Gastrocnemius medialis (tissue), 4 donors: ENCODE results near the gene PEX16. TPM values are rescaled to one million over a fixed set of nuclear protein-coding genes. Genes with fewer than 3 reads are reported as not detected.
A peak's percentile ranks its signal among the peaks of the same experiment; 100 is the strongest.

Experiments used
- ATAC-seq, 2 donors: fragments of 150-250 bp; one replicate each; pipeline ENCODE4 v1.9.1; 2016
- DNase-seq, 2 donors: peaks; one replicate each; pipeline ENCODE4 v3.0.0-alpha.2; 2019
- H3K27ac ChIP-seq, 4 donors: fragments of 200-600 bp; sonication (generic); 1 replicate in 1 of 4; 2 replicates in 3 of 4; pipeline ENCODE4 v1.5.1; 2016 to 2018; ENCODE audit warnings: mild to moderate bottlenecking in 2 of 4, moderate library complexity in 1 of 4
- H3K27me3 ChIP-seq, 3 donors: fragments of 200-600 bp; sonication (generic) in 2 of 3; 1 replicate in 1 of 3; 2 replicates in 2 of 3; pipeline versions ENCODE4 v1.5.1 to v1.6.0; 2016 to 2019; ENCODE audit warnings: mild to moderate bottlenecking in 1 of 3, moderate library complexity in 1 of 3
- H3K36me3 ChIP-seq, 2 donors: fragments of 200-600 bp; sonication (generic) in 1 of 2; one replicate each; pipeline ENCODE4 v1.5.1; 2017 to 2018
- H3K4me1 ChIP-seq, 2 donors: fragments of 200-600 bp; sonication (generic) in 1 of 2; one replicate each; pipeline ENCODE4 v1.5.1; 2016 to 2017; ENCODE audit warnings: mild to moderate bottlenecking in 2 of 2
- H3K4me3 ChIP-seq, 4 donors: fragments of 200-600 bp; sonication (generic) in 3 of 4; 1 replicate in 1 of 4; 2 replicates in 3 of 4; pipeline ENCODE4 v1.5.1; 2016 to 2019; ENCODE audit warnings: mild to moderate bottlenecking in 2 of 4
- H3K9me3 ChIP-seq, 3 donors: fragments of 200-600 bp; sonication (generic) in 2 of 3; 1 replicate in 1 of 3; 2 replicates in 2 of 3; pipeline ENCODE4 v1.5.1; 2016 to 2019
- CTCF ChIP-seq, 5 experiments: fragments of 450-650 bp in 3 of 5; fragments of 200-600 bp in 2 of 5; sonication (generic) in 2 of 5; IDR thresholded peaks in 4 of 5; conservative IDR thresholded peaks in 1 of 5; 1 replicate in 4 of 5; 2 replicates in 1 of 5; pipeline ENCODE4 v1.5.1; 2016 to 2019; ENCODE audit warnings: antibody characterized with exemption in 5 of 5, mild to moderate bottlenecking in 3 of 5, moderate library complexity in 3 of 5
- POLR2A ChIP-seq, 2 donors: fragments of 450-650 bp; IDR thresholded peaks; one replicate each; pipeline ENCODE4 v1.6.1; 2017; ENCODE audit warnings: antibody characterized with exemption in 2 of 2, mild to moderate bottlenecking in 2 of 2, moderate library complexity in 2 of 2
- in situ Hi-C, 4 donors: fragments of 200-750 bp; cut with MboI; loops; one replicate each; pipeline versions ENCODE4 v1.15.0 to v1.8.0; 2017; ENCODE audit warnings: low sequenced_read_pairs in 4 of 4
- intact Hi-C: fragments of 100-400 bp; cut with DNase I; formaldehyde crosslinking; loops from one replicate; pipeline ENCODE4 v1.15.1; 2023; ENCODE audit warnings: low total_unique reads
- total RNA-seq, 4 donors: library from RNA; depleted of rRNA; stranded (reverse); fragments of >200 nt; gene quantifications; one replicate each; pipeline versions ENCODE4 v1.1.0 to v1.2.3, GENCODE V29; 2016

The PEX16 gene
- total RNA-seq, 4 donors from 2014 or later = 18.5 to 27.2 (median 20.5) TPM

GRCh38 chr11:45876401-45876800, 41.3 kb downstream of the PEX16 start:
- Histone ChIP-seq H3K27me3 (no peaks in the 10 kb centered on the region), H3K9me3 (no peaks in the 10 kb centered on the region), H3K27ac (no peak overlapping the region), H3K4me3 (no peak overlapping the region), H3K36me3 (peaks cover 0 to 80% of the 10 kb centered on the region in 2 donors), H3K4me1 (peaks cover 0 to 13% of the 10 kb centered on the region in 2 donors)
- DNase-seq (no peak), ATAC-seq (no peak)
- TF ChIP-seq CTCF (IDR thresholded peaks at IDR 0.05 in 4 of 5, conservative IDR thresholded peaks at IDR 0.05 in 1 of 5) (no peak), POLR2A (IDR thresholded peaks at IDR 0.05) (no peak)
- in situ Hi-C loops (no loop called here), intact Hi-C loops (no loop called here)

GRCh38 chr11:45872651-45873356, 44.9 kb downstream of the PEX16 start:
- DNase-seq = peak in 1 of 2 donors; percentile 45
- in situ Hi-C loops (no loop called here), intact Hi-C loops (loop anchor here (5.0 kb wide), 1 partner anchor 134 kb away; no protein-coding TSS in a partner anchor)
- no peaks in the 10 kb centered on the region for H3K27me3 ChIP-seq
- ATAC-seq = peak; percentile 53 to 75
- H3K9me3 ChIP-seq = no peaks in the 10 kb centered on the region
- TF ChIP-seq CTCF (IDR thresholded peaks at IDR 0.05 in 4 of 5, conservative IDR thresholded peaks at IDR 0.05 in 1 of 5) (peak; percentile 39 to 66 (median 50)), POLR2A (IDR thresholded peaks at IDR 0.05) (no peak)
- no peaks in the 10 kb centered on the region for H3K4me1 ChIP-seq
- no peak overlapping the region for H3K27ac ChIP-seq
- H3K36me3 ChIP-seq = peaks cover 0 to 94% of the 10 kb centered on the region in 2 donors
- H3K4me3 ChIP-seq = no peak overlapping the region

- no peak for ATAC-seq
- Histone ChIP-seq H3K27ac (no peak overlapping the region), H3K9me3 (no peaks in the 10 kb centered on the region), H3K27me3 (no peaks in the 10 kb centered on the region), H3K4me1 (no peaks in the 10 kb centered on the region), H3K36me3 (peaks cover 0 to 99% of the 10 kb centered on the region in 2 donors), H3K4me3 (no peak overlapping the region)
- DNase-seq = no peak
- intact Hi-C loops = loop anchor here (5.0 kb wide), 1 partner anchor 136 kb away; no protein-coding TSS in a partner anchor
- in situ Hi-C loops = no loop called here
- no peak for TF ChIP-seq POLR2A (IDR thresholded peaks at IDR 0.05)
- TF ChIP-seq CTCF (IDR thresholded peaks at IDR 0.05 in 4 of 5, conservative IDR thresholded peaks at IDR 0.05 in 1 of 5) = no peak
Observed at GRCh38 chr11:45871638-45872037, 46.0 kb downstream of the PEX16 start.

- peaks cover 0 to 99% of the 10 kb centered on the region in 2 donors for H3K36me3 ChIP-seq
- intact Hi-C loops (loop anchor here (5.0 kb wide), 1 partner anchor 137 kb away; no protein-coding TSS in a partner anchor), in situ Hi-C loops (no loop called here)
- ATAC-seq (no peak), DNase-seq (no peak)
- no peak for TF ChIP-seq CTCF (IDR thresholded peaks at IDR 0.05 in 4 of 5, conservative IDR thresholded peaks at IDR 0.05 in 1 of 5)
- no peak for TF ChIP-seq POLR2A (IDR thresholded peaks at IDR 0.05)
- no peaks in the 10 kb centered on the region for H3K4me1 ChIP-seq
- no peaks in the 10 kb centered on the region for H3K9me3 ChIP-seq
- no peaks in the 10 kb centered on the region for H3K27me3 ChIP-seq
- no peak overlapping the region for H3K27ac ChIP-seq
- no peak overlapping the region for H3K4me3 ChIP-seq
Observed at GRCh38 chr11:45870706-45871105, 47.0 kb downstream of the PEX16 start.
